H1 (cell line): Measurements from ENCODE around the gene STK40. TPM values are rescaled to one million over a fixed set of nuclear protein-coding genes. Genes with fewer than 3 reads are reported as not detected.

Experiments
- BACH1 ChIP-seq: IDR thresholded peaks from 2 replicates; pipeline ENCODE4 v1.6.1; 2012; ENCODE audit warnings: low read length, improper control_type of control experiment
- CHD7 ChIP-seq: fragments of 300-600 bp; sonication (generic); IDR thresholded peaks from 2 replicates; pipeline ENCODE4 v1.7.1; 2012; ENCODE audit warnings: low read length, moderate library complexity, mild to moderate bottlenecking, inconsistent platforms; ENCODE audit not compliant: insufficient replicate concordance
- CTCF ChIP-seq, 3 experiments: IDR thresholded peaks; 1 replicate in 2 of 3; 2 replicates in 1 of 3; pipeline versions ENCODE4 v1.5.1 to v1.6.1; 2011; ENCODE audit warnings: low read length in 3 of 3, mild to moderate bottlenecking in 3 of 3, inconsistent platforms in 2 of 3, low read depth in 1 of 3, moderate library complexity in 1 of 3; ENCODE audit not compliant: insufficient read depth in 1 of 3; ENCODE audit errors: control extremely low read depth in 1 of 3
- PHF8 ChIP-seq: fragments of 200-600 bp; sonication (generic); conservative IDR thresholded peaks from 2 replicates; pipeline ENCODE4 v1.7.1; 2012; ENCODE audit warnings: low read depth, mild to moderate bottlenecking, inconsistent platforms, low read length, moderate library complexity
- SIRT6 ChIP-seq: IDR thresholded peaks from one replicate; pipeline ENCODE4 v1.7.1; 2012; ENCODE audit warnings: low read length, inconsistent platforms
- SP2 ChIP-seq: IDR thresholded peaks from 2 replicates; pipeline ENCODE4 v1.6.1; 2012; ENCODE audit warnings: mild to moderate bottlenecking, low read length, inconsistent platforms
- ZNF274 ChIP-seq: IDR thresholded peaks from 2 replicates; pipeline ENCODE4 v1.7.0; 2012; ENCODE audit warnings: low read length, borderline replicate concordance; ENCODE audit errors: extremely low read depth
- polyA plus RNA-seq, 7 experiments: library from polyadenylated mRNA; depleted of rRNA in 3 of 7; stranded (reverse) in 5 of 7; unstranded in 2 of 7; fragments of >200 nt in 5 of 7; fragments of 200-250 nt in 2 of 7; gene quantifications; 1 replicate in 5 of 7; 2 replicates in 1 of 7; 4 replicates in 1 of 7; pipeline versions ENCODE4 v1.2.1 to v1.2.3, GENCODE V29; 2011 to 2013; ENCODE audit warnings: missing spikeins in 2 of 7, mixed read lengths in 2 of 7
- total RNA-seq: library from RNA; stranded (reverse); fragmentation: NEBNext Ultra II Directional; extraction: Animal tissue kit (Norgen Biotek cat#: 25700); gene quantifications from 2 replicates; pipeline ENCODE4 v1.2.1, GENCODE V29; 2021

The STK40 gene
- total and polyA plus RNA-seq, 2 of the 8 experiments (the other 6 are each of a cell fraction or from before 2014, with no cell fraction given) = 13.6 to 28.6 TPM

- no peak for TF ChIP-seq CHD7
- TF ChIP-seq PHF8 = no peak
- no peak for TF ChIP-seq SP2
- TF ChIP-seq CTCF (IDR thresholded peaks at IDR 0.05; ENCODE audit: control extremely low read depth in 1 of 3, insufficient read depth in 1 of 3, low read depth in 1 of 3, low read length in 3 of 3) = no peak
- no peak for TF ChIP-seq BACH1
- no peak for TF ChIP-seq SIRT6
- TF ChIP-seq ZNF274 = no peak
- TF ChIP-seq, all 59 proteins: peak for 0
Measured at GRCh38 chr1:36309397-36309796, 76.3 kb downstream of the STK40 start (continued).
